Forelimb muscle (tissue), 1 donor: ENCODE data around the gene PSMD6. TPM values are rescaled to one million over a fixed set of nuclear protein-coding genes. Genes with fewer than 3 reads are reported as not detected.

Experiments
- DNase-seq: peaks from one replicate; pipeline ENCODE4 v3.0.0-alpha.2; 2013; ENCODE audit warnings: low read depth
- polyA plus RNA-seq: library from polyadenylated mRNA; unstranded; fragments of 120-200 nt; gene quantifications from one replicate; pipeline ENCODE4 v1.2.1, GENCODE V29; 2013; ENCODE audit not compliant: insufficient read length

Gene PSMD6
- polyA plus RNA-seq: 78.5 TPM

DNA sequence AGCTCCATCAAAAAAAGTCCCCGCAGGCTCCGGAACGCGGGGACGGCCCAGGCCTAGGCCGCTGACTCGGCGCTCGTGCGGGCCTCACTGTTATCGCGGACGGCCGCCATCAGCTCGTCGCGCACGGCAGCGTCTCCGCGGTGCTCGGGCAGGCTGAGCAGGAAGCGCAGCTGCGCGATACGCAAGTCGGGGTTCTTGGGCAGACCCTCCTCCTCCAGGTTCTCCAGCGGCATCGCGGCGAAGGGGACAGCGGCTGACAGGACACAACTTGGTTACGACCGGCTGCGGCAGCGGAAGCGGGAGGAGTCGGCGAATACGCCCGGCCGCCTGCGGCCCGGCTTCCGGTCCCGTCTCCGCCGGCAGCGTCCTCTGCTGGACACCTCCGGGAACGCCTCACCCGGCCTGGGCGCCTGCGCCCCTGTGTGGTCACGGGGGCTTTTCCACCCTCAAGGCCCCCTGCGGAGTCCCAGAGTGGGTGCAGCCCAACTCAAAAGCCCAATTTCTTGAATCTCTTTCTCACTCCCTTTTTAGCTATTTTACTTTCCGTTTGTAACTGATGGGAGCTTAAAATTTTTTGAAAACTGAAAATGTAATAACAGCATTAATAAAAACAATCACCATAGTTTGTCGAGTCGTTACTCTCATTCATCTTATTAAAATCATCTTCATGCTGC lies at the start of gene PSMD6:
PSMD6 (minus strand) TSS at position 308 of the 674 bp plus-strand sequence; CDS start at position 233, 75 bp downstream.
- DNase-seq: peak; percentile 55

DNA sequence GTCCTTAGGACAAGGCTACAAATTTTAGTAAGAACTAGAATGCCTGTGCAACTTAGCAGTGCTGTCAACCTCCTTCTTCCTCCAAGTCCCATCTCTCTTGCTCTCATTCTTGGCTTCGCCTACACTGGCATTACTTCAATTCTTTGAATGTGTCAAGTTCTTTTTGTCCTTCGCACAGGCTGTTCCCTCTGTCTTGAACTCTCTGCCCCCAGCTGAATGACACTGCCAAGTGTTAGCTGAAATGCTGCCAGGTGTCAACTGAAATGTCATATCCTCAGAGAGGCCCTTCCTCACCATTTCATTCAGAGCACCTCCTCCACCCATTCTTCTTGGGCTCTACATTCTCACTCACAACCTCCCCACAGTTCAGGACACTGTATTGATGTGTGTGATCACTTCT lies 48.8 kb upstream of the PSMD6 start:
- DNase-seq: no peak

DNA sequence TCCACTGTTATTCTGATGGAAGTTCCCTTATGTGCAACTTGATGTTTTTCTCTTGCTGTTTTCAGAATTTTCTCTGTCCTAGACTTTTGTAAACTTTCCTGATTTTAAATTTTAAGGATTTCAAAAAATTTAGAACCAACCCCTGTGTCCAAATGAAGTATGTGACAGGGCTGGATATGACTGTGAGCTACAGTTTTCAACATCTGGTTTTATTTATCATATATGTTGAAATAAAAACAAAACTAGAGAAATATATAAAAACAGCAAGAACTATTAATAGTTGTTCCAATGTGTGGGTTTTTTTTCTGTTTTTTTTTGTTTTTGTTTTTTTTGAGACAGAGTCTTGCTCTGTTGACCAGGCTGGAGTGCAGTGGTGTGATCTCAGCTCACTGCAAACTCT lies 47.4 kb upstream of the PSMD6 start:
- no peak for DNase-seq

DNA sequence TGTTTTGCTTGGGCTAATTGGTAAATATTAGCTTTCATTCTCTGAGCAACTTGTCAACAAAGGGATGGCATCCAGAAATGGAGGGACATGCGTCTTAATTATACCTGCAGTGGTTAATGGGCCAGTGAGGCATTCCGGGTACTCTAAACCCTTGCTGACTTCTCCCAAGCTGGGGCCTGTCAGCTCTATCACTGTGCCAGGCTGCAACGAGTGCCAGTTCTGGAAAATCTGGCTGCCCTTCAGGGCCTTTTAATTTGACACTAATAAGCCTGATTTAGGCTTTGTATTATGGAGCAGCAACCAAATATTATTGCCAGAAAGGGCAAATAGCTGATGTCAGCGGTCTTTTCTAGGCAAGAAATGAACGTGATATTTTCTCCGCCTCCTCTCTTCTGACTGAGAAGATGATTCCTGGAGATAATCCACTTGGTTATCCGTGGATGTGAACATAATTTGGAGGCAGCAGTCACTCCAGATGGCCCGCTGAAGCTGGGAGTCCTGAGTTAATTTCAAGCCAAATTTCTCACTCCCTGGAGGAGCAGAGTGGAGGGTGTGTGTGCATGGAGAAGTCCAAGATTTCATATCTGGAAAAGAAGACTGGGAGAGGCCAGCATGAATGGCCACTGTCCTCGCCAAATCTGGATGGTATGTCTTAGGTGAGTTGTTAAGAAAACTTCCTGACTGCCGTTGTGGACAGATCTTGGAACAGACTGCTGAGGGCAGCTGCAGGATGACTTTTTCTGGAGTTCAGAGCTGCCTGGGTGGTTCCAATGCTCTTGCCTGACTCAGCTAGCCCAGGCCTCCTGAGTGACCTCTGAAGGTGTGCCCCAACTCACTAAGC lies 44.4 kb upstream of the PSMD6 start:
- DNase-seq: no peak

DNA sequence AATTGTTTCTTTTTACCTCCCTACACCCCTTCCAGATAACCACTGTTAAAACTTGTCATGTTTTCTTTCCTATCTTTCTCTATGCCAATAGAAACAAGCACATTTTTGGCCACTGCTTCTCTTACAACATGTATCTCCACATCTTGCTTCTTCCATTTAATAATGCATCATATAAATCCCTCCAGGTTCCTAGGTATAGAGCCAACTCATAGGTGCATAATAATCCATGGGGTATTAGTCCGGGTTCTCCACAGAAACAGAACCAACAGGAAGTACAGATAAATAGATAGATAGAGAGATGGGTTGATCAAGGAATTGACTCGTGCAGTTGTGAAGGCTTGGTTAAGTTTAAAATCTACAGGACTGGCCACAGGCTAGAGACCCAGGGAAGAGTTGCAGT lies 41.5 kb upstream of the PSMD6 start:
- DNase-seq: no peak

DNA sequence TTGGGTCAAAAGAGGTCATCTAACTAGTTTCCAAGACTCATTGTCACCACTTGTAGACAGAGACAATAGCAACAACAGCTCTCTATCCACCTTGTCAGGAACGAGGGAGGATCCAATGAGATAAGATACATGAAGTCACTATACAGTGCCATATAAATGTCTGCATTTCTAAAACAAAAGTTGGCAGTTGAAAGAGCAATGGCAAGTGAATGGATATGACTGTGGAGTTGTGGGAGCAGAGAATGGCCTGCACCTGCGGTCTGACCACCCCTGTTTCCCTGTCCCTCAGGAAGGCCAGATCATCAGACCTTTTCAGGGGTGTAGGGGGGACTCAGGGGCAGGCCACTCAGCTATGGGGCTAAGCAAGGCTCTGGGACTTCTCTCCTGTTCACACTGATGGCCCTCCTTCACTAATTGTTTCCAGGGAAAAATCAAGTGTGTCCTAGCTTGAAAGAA lies 40.7 kb upstream of the PSMD6 start:
- no peak for DNase-seq

DNA sequence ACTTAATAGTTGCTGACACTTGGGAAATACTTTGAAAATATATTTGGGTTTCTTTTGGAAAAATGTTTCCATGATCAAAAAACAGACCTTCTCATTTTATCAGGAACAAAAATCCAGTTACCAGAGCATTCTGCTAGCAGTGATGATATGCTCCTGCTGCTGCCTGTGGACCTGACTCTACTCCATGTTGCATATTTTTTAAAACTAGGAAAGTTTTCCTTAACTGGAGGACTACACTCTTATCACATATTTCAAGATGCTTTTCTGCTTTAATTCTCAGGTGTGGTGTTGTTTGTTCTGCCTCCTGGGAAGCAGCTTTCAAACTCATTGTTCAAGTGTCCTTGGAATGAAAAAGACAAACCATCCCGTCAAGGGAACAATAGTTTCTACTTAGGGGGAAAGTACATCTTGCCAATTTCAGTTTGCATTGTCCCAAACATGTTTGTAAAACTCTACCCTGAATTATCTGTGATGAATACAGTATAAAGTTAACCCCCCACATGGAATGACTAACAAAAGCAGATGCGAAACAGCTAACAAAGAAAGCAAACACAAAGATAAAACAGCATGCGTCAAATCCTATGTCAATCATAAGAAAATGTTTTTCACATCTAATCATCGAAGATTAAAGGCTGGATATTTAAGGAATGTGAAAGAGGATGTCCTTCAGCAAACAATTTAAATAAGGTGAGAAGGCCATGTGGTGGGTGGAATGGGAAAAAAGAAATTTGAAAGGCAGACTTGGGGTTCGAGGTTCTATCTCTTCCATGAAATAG lies 40.1 kb upstream of the PSMD6 start:
- no peak for DNase-seq

DNA sequence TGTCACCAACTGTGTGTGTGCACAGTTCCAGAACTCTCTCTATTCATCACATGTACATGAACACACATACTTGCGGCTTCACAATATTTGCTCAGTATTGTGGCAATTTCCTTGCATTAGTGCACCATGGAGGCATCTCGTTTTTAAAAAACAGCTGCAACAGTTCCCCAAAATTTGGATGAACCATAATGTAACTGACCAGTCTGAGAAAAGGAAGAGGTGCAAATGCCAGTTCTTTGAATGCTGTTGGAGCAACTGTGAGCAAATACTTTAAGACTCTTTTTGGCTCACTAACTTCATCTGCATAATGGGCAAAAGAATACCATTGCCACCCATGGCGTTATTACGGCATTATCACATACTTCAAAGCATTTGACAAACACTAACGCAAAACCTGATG lies 38.3 kb upstream of the PSMD6 start:
- DNase-seq: no peak

DNA sequence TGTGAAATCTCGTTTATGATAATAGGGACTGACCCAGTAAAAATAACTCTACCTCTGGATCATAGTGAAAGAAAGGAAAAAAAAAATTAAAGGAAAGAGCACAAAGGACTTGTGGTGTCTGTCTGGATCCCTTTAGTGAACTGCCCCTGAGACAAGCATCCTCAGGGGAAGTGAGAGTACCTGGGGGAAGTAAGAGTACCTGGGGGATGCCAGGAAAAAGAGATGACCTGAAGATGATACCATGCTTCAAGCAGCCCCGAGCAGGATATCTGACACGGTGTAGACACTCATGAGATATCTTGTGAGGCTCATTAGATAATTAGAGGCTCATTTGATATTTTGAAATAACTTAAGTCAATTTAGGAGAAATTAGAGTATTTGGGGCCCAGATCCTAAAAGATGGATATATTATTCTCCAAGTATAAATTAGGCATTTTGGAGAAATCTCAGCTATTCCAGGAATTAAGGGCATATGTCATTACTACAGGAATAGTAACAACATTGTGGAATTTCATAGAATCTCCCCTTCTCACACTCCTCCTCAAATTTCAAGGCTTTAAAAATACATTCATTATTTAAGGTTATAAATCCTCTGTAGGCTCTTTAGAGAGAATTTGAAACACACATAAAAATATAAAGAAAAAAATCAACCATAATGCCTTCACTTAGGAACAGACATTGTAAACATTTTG lies 36.3 kb upstream of the PSMD6 start:
- no peak for DNase-seq

DNA sequence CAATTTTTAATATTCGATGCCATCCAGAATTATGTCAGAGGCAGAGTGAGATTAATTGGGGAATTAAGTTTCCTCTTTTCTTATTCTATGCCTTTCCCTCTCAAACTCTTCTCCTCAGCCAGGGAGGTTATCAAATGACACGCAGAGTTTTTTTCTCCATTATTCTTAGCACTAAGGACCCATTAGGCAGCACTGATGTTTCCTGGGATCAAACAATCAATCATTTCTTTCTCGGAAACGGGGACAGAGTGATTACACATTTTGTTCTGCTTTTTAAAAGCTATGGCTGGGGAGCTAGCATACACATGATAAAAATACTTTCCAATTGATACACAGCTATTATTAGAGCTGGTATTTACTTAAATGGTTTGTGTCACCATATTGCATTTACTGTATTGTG lies 35.3 kb upstream of the PSMD6 start:
- DNase-seq: no peak

DNA sequence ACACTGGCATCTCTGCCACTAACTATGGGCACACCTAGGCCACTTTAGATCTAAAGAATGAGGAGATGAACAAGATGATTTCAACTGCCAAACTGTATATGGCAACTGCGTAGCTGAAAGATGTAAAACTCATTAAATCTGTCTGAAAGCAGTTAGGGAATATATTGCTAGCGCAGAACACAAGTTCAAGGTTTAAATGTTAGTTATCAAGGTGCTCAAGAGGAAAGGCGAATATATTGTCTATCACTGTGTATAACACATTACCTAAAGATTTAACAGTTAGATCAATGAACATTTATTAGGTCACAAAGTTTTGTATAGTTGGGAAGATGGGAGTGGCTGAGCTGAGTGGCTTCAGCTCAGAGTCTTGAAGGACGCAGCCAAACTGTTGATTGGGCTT lies 33.9 kb upstream of the PSMD6 start:
- DNase-seq: no peak

DNA sequence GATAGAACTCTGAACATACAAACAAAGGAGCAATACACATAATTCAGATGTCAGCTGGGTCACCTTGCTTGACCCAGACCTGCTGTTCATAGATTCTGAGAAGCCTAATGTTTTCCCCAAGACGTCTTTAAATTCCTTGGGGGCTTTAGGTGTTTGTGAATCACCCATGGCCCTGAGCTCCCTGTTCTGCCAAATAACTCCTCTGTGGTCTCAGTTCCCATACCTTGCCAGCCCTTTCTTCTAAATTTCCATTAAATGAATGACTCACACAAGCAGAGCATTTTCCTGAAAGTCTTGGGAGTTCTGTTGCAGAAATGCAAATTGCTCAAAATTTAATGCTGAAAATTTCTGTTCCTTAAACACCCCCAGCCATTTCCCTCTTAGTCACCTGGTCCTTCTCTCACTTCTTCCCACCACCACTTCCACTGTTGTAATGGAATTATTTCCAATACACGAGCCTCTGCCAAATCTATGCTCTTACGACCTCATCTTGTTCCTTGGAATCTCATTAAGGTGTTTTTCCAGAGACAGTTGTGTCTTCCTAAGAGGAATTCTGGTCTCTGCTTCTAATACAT lies 33.4 kb upstream of the PSMD6 start:
- no peak for DNase-seq

DNA sequence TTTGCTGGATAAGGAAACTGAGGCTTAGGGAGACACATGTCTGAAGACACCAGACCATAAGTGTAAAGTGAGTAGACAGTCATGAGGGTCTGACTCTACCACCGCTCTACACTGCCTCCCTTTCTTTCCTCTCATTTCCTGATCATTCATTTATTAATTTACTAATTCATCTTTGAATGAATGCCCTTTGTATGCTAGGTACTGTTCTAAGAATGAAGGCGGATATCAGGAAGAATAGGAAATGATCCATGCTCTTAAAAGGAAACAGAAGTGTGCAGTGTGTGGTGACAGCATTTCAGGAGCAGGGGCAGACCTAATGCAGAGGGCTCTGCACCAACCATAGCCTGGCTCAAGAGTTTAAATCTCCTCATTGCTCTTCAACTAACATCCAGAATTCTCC lies 31.8 kb upstream of the PSMD6 start:
- DNase-seq: no peak

DNA sequence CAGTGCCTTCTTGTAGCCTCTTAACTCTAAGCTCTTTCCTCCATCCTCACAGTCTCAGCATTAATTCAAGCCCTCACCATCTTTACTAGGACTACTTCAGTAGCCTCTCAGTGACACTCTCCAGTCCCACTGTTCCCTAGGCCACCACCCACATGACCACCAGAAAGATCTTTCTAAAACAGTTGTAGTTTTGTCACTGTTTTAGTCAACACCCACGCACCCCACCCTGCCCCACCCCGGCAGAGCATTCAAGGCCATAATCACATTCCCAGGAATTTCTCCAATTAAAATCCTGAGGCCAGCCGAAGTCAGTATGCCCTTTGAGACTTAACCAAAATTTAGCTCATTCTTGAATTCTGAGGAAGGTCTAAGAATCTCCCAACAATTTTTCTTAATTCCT lies 31.2 kb upstream of the PSMD6 start:
- DNase-seq: no peak

DNA sequence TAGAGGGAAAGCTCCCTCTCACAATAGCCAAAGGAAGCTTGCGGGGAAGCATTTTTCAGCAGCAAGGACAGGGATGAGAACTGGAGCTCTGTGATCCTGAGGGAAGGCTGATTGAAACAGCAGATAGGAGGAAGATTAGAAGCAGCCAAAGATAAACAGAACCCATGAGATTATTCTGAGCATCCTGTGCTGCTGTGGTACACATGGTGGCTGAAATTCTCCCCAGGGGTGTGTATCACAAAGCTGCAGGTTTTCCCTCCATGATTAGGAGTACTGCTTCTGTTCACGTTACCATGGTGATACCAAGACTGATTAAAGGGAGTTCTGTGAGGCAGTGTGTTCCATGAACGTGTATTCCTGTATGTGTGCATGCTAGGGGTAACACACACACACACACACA lies 30.3 kb upstream of the PSMD6 start:
- no peak for DNase-seq

DNA sequence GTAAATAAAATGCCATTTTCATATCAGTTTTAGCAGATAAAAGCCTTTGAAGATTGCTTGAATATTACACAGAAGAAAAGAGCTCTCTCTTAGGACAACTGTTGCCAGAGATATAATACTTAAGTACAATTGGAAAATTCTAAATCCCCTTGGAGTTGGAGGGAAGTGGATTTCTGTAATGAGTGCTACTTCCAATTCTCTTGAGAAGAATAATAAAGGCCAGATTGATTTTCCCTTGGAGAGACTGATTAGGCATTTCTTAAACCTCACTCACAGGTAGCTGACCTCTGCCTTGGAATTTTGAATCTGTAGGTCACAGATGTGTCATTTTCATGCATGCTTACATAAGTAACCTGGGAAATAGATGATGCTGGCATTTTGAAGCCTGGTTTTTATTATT lies 29.8 kb upstream of the PSMD6 start:
- no peak for DNase-seq

DNA sequence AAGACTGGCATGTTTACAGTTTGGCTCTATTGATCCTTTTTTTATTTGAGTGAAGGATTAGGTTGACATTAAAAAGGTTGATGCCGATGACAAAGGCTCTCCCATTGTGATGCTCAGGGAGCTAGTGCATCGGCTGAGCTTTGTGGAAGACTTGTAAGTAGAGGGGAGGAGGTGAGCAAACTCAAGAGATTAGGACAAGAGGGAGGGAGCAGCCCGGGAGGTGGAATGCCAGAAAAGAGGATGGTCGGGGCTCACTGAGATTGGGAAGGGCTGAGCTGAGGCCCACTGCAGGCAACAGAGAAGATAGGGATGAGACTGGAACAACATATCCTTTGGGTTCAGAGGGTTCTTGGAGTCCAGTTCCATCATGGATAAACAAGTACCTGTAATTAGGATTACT lies 26.5 kb upstream of the PSMD6 start:
- no peak for DNase-seq

DNA sequence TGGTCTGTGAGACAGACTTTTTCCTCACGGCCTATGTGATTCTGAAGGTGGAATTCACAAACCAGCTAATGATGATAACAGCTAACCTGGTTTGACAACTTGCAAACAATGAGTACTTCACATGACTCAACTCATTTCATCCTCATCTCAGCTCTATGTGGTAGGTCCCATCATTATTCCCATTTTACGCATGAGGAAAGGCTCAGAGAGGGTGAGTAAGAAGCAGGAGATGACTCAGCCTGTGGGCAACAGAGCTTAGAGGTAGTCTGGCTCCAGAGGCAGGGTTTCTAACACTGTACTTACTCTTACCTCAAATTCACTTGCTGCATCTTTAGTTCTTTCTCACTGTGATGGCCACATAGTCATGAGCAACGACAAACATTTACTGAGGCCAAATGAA lies 25.8 kb upstream of the PSMD6 start:
- DNase-seq: no peak

DNA sequence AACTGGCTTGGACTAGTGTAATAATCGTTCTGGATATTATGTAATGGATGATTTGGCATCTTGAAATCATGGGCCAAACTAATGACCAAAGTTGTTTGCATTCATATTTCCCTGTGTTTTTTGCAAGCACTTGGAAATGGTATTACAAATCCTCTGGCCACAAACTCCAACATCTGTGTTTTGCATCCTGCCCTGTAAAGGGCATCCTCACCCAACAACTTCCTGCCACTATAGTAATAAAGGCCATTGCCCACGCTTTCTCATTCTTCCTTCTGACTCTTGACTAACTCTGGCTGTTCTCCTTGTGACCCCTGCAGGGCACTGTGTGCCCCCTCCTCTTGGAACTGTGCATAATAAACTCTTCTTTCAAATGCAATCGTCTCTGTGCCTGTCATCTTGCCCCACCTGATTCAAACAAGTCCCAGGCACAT lies 25.4 kb upstream of the PSMD6 start:
- DNase-seq: no peak

DNA sequence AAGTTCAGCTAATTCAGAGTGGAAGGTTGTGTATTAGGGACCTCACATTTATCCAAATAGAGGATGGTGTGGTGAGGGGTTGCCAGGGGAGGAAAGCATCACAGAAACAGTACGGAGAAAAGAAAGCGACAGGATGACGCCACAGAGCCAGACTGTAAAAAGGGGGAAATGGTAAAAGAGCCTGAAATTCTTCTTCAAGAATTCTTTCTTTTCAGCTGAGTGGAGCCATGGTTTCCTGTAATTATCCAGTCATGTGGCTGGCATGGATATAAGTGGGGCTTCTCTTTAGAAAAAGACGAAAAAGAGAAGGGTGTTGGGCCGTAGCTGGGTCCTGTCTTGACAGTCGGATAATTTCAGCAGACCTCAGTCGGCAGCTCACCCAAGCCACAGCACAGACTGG lies 24.5 kb upstream of the PSMD6 start:
- no peak for DNase-seq

DNA sequence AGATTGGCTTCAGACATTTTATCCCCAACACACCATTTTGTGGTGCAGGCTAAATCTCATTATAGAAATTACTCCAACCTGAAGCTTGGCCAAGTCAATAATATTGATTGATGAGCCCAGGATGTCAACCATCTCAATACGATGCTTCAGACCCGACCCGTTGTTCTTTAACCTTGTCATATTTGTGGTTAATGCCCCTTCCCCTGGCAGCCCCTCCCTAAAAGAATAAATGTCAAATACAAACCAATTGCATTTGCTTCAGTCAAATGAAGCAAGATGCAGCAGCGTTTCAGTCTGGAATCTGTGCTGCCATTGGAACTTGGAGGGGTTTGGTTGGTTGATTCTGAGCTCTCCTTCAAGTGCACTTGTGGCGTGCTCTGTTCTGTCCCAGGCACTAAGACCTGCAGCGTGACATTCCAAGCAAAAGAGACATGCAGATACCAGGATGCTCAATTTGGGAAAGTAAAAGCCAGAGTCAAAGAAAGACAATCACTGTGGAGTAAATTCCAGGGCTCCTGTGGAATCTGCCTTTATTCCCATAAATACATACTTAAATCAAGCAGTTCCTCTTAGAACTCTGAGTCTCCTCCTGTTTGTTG lies 23.8 kb upstream of the PSMD6 start:
- no peak for DNase-seq
